ENCODE results near the gene TLE6. TPM values are rescaled to one million over a fixed set of nuclear protein-coding genes. Genes with fewer than 3 reads are reported as not detected.
"Not testable (repeated sequence)": the region's sequence is repeated elsewhere in the genome, so short reads cannot be mapped to it uniquely, and the experiment has no call there.

The TLE6 gene
- 9.1 TPM for polyA plus RNA-seq (2012; ENCODE audit: insufficient read depth, insufficient read length)

DNA sequence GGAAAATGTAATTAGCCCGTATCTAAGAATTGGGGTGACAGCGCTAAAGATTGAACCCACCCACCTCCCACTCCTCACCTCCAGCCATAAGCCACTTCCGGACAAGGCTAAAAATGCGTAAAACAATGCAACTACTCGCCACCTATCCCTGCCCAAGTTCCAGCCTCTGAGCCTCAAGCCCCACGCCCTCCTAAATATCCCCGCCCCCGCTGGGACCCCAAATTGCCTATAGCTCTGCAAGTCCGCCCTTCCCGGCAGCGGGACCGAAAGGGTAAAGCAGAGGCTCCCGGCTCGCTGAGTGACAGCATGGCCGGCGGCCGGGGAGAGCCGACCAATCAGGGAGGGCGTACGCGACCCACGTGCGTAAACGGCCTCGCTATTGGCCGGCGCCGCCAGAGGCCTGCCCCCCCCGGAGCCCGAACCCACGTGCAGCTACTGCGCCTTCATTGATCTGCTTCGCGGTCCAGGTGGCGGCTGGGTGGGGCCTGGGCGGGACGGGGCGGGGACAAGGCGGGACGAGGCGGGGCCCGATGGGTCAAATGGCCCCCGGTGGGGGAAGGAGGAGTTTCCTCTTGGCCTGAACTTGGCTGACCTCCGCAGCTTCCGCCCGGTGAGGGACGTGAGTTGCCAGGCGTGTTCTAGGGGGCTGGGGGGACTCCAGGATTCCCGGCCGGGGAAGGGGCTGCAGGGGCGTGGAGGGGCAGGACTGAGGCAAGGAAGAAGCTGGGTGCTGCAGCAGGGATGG, at the start of gene TLE6:
TLE6 (plus strand) TSS at position 564 of the 745 bp plus-strand sequence. CDS start 670 bp downstream, outside the sequence.
- H3K4me3 ChIP-seq (ENCODE audit: low read length): peak within 1 kb of the TSS; percentile 80
- DNase-seq (ENCODE audit: low read depth, low spot score): peak; percentile 92

DNA sequence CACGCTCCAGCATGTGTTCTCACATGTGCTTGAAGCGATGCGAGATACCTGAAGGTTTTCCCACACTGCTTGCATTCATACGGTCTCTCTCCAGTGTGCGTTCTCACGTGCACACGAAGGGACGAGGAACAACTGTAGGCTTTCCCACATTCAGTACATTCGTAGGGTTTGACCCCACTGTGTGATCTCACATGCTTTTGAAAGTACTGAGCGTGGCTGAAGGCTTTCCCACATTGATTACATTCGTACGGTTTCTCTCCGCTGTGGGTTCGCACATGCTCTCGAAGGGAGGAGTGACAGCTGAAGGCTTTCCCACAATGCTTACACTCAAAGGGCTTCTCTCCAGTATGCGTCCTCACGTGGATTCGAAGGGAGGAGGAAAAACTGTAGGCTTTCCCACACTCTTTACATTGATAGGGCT, 43.9 kb upstream of the TLE6 start:
- DNase-seq (ENCODE audit: low read depth, low spot score): no peak

DNA sequence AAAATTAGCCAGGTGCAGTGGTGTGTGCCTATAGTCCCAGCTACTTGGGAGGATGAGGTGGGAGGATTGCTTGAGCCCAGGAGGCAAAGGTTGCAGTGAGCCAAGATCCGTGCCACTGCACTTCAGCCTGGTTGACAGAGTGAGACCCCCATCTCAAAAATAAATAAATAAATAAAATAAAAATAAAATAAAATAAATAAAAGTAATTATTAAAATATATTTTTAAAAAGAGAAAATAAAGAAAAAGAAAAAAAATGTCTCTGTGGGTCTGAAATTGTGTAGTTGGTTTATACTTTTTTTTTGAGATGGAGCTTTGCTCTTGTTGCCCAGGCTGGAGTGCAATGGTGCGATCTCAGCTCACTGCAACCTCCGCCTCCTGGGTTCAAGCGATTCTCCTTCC, 41.5 kb upstream of the TLE6 start:
- not testable (repeated sequence) for H3K4me3 ChIP-seq (ENCODE audit: low read length)

More for the DNA sequence above, 43.9 kb upstream of the TLE6 start:
- H3K4me3 ChIP-seq (ENCODE audit: low read length): no peak overlapping the region

DNA sequence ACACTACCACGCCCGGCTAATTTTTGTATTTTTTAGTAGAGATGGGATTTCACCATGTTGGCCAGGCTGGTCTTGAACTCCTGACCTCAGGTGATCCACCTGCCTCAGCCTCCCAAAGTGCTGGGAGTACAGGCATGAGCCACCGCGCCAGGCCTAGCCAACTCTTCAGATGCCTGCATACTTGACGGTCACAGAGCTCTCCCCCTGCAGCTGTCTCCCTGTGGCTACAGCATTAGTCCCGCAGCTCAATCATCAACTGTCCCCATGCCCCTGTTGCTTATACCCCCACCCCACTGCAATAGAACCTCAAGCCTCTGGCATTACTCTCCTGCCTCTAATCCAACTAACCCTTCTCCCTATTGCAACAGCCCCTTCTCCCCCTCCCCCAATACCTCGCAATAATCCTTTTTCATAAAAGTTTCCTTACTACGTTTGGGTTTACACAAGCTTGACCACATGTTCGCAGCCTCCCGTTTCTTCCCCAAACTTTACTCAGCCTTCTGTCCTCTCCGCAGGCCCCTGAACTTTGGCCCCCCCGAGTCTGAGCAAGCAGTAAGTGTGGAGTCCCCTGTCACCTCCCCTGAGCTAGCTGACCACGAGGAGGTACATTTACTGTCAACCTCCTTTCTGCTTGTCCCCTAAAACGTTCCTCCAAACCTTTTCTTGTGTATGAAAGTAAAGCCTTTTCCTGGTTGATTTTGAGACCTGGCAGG, 34.3 kb upstream of the TLE6 start:
- H3K4me3 ChIP-seq (ENCODE audit: low read length): no peak overlapping the region
- DNase-seq (ENCODE audit: low read depth, low spot score): no peak

More for the DNA sequence above, 41.5 kb upstream of the TLE6 start:
- DNase-seq (ENCODE audit: low read depth, low spot score): not testable (repeated sequence)

DNA sequence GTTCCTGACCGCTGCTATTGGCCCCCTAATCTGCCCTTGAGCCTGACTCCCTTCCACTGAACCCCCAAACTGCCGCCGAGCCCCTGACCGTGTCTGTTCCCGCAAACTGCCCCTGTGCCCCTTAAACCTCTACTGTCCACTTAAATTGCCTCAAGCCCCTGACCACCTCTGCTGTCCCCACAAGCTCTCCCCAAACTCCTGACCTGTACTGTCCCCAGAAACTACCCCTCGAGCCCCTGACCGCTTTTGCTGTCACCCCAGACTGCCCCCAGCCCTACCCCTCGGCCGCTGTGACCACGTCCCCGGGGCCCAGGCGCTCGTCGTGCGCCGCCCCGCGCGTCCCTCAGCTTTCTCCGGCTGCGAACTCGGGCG, 33.0 kb upstream of the TLE6 start:
- peak overlapping the region; percentile 90 for H3K4me3 ChIP-seq (ENCODE audit: low read length)

DNA sequence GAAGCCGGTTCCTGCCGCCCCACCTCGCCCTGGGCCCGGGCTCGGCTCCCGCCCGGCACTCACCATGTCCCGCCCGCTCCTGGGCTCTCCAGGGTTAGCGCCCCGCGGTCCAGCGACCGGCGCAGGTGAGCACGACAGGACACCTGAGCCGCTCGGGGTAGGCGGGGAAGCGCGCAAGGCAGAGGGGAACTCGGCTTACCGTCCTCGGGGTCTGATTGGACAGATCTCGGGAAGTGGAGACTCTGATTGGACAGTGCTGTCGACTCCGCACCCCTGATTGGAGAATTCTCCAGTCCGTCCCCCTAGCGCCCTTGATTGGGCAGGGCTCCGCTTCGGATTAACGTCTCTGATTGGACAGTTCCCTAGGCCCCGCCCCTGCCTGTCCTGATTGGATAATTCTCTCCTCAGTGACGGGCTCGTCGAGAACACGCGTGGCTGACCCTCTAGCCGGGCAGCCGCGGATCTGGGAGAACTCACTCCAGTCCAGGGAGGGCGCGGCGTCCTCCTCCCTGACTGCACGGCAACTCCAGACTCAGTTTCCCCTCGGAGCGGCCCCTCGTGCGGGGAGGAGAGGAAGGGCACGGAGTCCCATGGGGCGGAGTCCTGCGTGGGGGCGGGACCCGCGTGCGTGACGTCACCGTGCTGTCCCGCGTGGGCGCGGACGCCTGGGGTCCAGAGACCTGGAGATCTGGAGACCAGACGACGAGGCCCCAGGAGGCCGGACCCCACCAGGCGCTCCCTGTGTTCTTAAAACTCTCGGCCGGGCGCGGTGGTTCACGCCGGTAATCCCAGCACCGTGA, 32.4 kb upstream of the TLE6 start, which contains the start of gene ZNF77:
ZNF77 (minus strand) TSS at position 197 of the 800 bp plus-strand sequence; CDS start at position 66, 131 bp downstream.
- peak within 1 kb of the TSS; percentile 90 for H3K4me3 ChIP-seq (ENCODE audit: low read length)
- peak; percentile 99 for DNase-seq (ENCODE audit: low read depth, low spot score)

More for the DNA sequence above, 33.0 kb upstream of the TLE6 start:
- no peak for DNase-seq (ENCODE audit: low read depth, low spot score)

DNA sequence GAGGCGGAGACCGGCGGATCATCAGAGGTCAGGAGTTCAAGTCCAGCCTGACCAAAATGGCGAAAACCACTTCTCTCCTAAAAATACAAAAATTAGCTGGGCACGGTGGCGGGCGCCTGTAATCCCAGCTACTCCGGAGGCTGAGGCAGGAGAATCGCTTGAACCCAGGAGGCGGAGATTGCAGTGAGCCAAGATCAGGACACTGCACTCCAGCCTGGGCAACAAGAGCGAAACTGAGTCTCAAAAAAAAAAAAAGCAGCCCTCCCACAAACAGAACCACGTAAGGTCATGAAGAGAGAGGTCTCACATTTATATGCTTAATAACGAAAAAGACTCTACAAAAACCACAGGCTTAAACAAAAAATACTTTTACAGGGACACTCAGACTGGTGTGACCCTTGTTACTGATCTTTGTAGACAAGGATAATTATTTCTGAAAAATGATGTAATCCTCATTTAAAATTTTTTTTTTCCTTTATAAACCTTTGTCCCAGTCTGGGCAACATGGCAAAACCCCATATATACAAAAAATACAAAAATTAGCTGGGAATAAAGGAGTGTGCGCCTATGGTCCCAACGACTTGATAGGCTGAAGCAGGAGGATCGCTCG, 31.7 kb upstream of the TLE6 start:
- no peak for DNase-seq (ENCODE audit: low read depth, low spot score)
- peak overlapping the region; percentile 90 for H3K4me3 ChIP-seq (ENCODE audit: low read length)

DNA sequence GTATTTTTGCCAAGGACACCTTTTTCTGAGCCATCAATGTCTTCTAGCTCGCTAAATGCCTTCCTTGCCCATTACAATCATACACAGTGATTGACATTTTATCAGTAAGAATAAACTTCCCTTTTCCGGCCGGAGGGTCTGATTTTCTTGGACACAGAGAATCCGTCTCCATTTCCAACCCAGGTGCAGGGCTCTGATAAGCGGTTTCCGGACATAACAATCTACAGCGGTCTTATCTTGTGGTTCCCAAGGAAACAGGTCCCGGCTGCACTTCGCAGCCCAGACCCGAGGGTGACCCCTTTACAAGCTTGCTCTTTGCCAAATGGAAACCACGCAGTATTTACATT, 27.5 kb upstream of the TLE6 start:
- DNase-seq (ENCODE audit: low read depth, low spot score): peak; percentile 32
- peak overlapping the region; percentile 75 for H3K4me3 ChIP-seq (ENCODE audit: low read length)

DNA sequence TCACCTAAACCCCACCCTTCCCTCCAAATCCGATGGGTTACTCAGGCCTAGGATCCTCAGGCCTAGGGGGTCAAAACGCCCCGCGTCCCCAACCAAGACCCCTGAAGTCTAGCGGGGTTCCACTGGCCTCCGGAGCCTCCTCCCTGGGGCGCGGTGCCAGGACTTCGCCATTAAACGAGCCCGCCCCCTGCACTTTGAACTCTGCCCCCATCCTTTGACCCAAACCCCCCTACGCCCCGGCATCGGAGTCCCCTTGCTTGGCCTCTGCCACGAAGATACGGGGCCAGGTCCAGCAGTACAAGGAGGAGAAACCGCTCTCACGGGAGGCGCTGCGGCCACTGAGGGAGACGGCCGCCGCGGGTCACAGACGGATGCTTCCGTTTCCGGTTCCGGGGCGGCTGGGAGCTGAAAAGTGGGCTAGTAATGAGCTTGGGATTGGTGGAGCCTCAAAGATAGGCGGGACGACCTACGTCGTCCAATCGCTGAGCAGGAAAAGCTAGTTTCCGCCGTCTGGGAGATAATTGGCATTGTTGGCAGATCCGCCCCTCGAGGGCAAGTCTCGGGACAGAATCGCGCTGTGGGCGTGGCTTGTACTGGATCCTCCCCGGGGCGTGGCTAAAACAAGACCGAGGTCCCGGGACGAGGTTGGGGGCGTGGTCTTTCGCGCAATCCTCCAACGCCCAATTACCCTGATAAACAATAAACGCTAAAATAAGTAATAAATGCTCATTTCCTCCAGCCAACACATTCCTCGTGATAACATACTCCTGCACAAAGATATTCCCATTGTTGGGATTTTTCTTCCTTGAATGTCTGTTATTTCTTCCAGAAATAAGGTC, 26.9 kb upstream of the TLE6 start:
- peak overlapping the region; percentile 75 for H3K4me3 ChIP-seq (ENCODE audit: low read length)
- peak; percentile 100 for DNase-seq (ENCODE audit: low read depth, low spot score)

DNA sequence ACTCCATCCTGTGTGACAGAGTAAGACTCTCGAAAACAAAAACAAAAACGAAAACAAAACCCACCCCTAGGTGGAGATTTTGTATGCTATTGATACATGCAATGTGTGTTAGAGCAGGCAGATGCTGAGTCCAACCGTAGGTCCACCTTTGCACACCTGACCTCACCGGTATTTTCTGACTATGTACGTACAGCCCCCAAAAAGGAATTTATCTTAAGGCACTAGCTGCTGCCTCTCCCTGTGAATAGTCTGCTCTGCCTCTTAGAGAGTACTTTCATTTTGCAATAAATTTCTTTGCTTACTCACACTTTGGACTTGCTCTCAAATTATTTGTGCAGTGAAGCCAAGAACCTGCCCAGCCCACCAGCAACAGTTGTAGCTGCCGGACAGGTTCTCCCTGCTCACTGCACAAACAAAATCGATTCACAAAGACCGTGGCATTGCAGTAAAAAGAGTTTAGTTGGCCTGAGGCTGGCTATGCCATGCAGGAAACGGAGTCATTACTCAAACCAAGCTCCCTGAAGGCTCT, 24.3 kb upstream of the TLE6 start:
- no peak overlapping the region for H3K4me3 ChIP-seq (ENCODE audit: low read length)
- no peak for DNase-seq (ENCODE audit: low read depth, low spot score)

DNA sequence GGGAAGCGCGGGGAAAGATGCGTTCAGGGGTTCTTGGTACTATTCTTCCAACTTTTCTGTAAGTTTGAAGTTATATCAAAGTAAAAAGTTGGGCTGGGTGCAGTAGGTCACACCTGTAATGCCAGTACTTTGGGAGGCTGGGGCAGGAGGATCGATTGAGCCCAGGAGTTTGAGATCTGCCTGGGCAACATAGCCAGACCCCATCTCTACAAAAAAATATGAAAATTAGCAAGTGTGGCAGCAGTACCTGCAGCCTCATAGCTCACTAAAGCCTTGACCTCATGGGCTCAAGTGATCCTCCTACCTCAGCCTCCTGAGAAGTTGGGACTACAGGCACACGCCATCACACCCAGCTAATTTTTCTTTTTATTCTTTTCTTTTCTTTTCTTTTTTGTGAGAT, 20.2 kb upstream of the TLE6 start:
- no peak overlapping the region for H3K4me3 ChIP-seq (ENCODE audit: low read length)
- DNase-seq (ENCODE audit: low read depth, low spot score): no peak

DNA sequence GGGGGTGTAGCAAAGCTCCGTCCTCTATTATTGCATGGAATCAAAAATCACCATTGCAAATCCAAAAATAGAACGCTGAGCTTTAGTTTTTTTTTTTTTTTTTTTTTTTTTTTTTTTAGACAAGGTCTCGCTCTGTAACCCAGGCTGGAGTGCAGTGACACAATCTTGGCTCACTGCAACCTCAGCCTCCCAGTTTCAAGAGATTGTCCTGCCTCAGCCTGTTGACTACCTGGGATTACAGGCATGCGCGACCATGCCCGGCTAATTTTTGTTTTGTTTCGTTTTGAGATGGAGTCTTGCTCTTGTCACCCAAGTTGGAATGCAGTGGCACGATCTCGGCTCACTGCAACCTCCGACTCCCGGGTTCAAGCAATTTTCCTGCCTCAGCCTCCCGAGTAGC, 17.2 kb upstream of the TLE6 start:
- no peak overlapping the region for H3K4me3 ChIP-seq (ENCODE audit: low read length)
- DNase-seq (ENCODE audit: low read depth, low spot score): no peak

DNA sequence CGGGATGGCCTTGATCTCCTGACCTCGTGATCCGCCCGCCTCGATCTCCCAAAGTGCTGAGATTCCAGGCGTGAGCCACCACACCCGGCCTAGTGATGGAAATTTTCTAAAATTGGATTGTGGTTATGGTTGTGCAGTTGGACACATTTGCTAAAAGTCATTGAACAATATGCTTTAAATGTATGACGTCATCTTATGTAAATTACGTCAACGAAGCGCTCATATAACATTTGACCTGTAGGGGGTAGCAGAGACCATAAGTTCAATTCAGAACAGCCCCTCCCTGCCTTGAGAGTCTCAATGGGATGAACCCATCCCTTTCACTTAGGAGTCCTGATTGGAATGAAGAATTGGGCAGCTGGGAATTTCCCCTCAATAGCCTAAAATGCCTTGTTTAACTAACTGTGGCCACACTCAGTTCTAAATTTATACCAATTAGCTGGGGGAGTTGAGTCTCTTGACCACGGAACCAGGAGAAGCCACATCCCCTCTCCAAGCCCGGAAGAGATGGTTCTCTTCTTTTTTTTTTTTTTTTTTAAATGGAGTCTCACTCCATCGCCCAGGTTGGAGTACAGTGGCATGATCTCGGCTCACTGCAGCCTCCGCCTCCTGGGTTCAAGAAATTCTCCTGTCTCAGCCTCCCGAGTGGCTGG, 15.2 kb upstream of the TLE6 start:
- DNase-seq (ENCODE audit: low read depth, low spot score): peak; percentile 88
- no peak overlapping the region; the same call in 1 of the 2 replicates for H3K4me3 ChIP-seq (ENCODE audit: low read length)

DNA sequence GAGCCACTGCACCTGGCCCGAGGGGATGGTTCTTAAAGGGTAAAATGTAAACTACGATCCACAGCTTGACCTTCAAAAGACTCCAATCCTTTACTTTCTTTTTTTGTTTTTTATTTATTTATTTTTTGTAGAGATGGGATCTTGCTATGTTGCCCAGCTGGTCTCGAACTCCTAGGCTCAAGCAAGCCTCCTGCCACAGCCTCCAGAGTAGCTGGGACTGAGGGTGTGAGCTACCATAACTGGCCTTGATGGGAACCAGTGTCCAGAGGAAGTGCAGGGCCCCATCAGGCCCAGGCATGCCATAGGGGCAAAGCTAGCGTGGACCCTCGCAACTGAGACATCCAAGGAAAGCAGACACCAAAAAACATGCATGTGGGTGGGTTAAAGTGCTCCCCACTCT, 14.2 kb upstream of the TLE6 start:
- no peak for DNase-seq (ENCODE audit: low read depth, low spot score)
- no peak overlapping the region for H3K4me3 ChIP-seq (ENCODE audit: low read length)

DNA sequence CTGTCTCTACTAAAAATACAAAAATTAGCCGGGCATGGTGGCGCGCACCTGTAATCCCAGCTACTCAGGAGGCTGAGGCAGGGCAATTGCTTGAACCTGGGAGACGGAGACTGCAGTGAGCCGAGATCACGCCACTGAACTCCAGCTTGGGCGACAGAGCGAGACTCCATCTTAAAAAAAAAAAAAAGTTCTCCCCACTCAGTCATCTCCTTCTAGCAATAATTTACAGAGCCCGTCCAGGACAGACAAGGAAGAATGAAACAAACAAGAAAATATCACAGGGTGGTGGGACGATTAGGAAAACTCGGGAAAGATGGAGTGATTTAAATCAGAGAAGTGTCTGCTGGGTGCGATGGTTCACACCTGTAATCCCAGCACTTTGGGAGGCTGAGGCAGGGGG, 13.7 kb upstream of the TLE6 start:
- H3K4me3 ChIP-seq (ENCODE audit: low read length); DNase-seq (ENCODE audit: low read depth, low spot score): not testable (repeated sequence)

DNA sequence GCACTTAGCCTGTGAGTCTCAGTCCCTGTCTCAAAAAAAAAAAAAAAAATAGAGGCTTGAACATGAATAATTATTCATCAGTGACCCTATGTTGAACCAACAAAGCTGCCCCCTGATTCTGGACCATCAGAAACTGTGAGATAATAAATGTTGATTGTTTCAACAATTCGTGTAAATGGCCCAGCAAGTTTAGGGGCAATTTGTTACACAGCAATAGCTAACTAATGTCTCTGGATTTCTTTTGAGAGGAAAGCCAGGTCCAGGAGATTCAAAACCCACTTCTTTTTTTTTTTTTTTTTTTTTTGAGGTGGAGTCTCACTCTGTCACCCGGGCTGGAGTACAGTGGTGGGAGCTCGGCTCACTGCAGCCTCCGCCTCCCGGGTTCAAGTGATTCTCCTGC, 12.5 kb upstream of the TLE6 start:
- no peak overlapping the region for H3K4me3 ChIP-seq (ENCODE audit: low read length)
- DNase-seq (ENCODE audit: low read depth, low spot score): no peak

DNA sequence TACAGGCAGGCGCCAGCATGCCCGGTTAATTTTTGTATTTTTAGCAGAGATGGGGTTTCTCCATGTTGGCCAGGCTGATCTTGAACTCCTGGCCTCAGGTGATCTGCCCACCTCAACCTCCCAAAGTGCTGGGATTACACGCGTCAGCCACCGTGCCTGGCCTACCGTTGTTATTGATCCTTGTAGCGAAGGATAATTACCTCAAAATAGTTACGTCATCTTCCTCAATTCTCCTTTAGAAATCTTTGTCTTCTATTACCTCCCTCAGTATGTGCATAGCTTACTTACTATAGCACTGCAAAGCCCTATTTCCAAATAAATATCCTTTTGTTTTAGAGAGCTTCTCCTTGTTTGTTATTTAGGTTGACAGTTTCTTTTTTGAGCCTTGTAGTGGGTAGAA, 9.4 kb upstream of the TLE6 start:
- no peak overlapping the region for H3K4me3 ChIP-seq (ENCODE audit: low read length)
- no peak for DNase-seq (ENCODE audit: low read depth, low spot score)

DNA sequence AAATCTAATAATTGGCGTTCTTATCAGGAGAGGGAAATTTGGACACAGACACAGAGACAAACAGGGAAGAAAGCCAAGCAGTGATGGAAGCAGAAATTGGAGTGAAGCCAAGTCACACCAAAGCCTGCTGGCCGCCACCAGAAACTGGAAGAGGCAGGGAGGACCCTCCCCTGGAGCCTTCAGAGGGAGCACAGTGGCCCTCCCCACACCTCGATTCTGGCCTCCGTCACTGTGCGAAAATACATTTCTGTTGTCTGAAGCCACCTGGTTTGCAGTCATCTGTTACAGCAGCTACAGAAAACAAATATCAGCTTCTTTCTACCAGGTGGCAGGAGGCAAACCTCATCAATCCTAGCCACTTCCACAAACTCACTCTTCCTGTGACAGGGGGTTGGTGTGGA, 8.3 kb upstream of the TLE6 start:
- DNase-seq (ENCODE audit: low read depth, low spot score): peak; percentile 76
- no peak overlapping the region for H3K4me3 ChIP-seq (ENCODE audit: low read length)

All from Jurkat, Clone E6-1 (cell line).